ENCODE data around the gene ZG16B.

- TF ChIP-seq, protein P1, sequence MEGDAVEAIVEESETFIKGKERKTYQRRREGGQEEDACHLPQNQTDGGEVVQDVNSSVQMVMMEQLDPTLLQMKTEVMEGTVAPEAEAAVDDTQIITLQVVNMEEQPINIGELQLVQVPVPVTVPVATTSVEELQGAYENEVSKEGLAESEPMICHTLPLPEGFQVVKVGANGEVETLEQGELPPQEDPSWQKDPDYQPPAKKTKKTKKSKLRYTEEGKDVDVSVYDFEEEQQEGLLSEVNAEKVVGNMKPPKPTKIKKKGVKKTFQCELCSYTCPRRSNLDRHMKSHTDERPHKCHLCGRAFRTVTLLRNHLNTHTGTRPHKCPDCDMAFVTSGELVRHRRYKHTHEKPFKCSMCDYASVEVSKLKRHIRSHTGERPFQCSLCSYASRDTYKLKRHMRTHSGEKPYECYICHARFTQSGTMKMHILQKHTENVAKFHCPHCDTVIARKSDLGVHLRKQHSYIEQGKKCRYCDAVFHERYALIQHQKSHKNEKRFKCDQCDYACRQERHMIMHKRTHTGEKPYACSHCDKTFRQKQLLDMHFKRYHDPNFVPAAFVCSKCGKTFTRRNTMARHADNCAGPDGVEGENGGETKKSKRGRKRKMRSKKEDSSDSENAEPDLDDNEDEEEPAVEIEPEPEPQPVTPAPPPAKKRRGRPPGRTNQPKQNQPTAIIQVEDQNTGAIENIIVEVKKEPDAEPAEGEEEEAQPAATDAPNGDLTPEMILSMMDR (IDR thresholded peaks at IDR 0.05) = no peak
- TF ChIP-seq POLR2A (IDR thresholded peaks at IDR 0.05) = no peak
These were observed 11.7 kb upstream of the ZG16B start for GRCh38 chr16:2818272-2818876.
